GM19397 (cell line): Measurements from ENCODE around the gene SLC26A6.

Experiments used
- ATAC-seq: cut with Tn5 transposase; IDR thresholded peaks from one replicate; pipeline ENCODE4 v1.9.1; 2021; ENCODE audit warnings: mild to moderate bottlenecking, moderate library complexity; ENCODE audit not compliant: unreplicated experiment

Gene SLC26A6

GRCh38 chr3:48634661-48635221, 520 bp downstream of the SLC26A6 start:
- peak; percentile 17 for ATAC-seq

- ATAC-seq, result no peak
These were observed 1.5 kb downstream of the SLC26A6 start for GRCh38 chr3:48633743-48634142.

GRCh38 chr3:48633256-48633655, 2.0 kb downstream of the SLC26A6 start:
- no peak for ATAC-seq

GRCh38 chr3:48631516-48632448, 3.5 kb downstream of the SLC26A6 start:
- no peak for ATAC-seq

- no peak for ATAC-seq
These were observed 4.4 kb downstream of the SLC26A6 start for GRCh38 chr3:48630833-48631232.

GRCh38 chr3:48630407-48630806, 4.9 kb downstream of the SLC26A6 start:
- ATAC-seq, result no peak

GRCh38 chr3:48629894-48630293, 5.4 kb downstream of the SLC26A6 start:
- ATAC-seq, result no peak

GRCh38 chr3:48628277-48629017, 6.8 kb downstream of the SLC26A6 start:
- no peak for ATAC-seq

- ATAC-seq, result no peak
These were observed 9.7 kb downstream of the SLC26A6 start for GRCh38 chr3:48625600-48625999.

- ATAC-seq, result no peak
These were observed 10.5 kb downstream of the SLC26A6 start for GRCh38 chr3:48624767-48625166.

GRCh38 chr3:48623851-48624547, 11.3 kb downstream of the SLC26A6 start:
- ATAC-seq, result no peak

GRCh38 chr3:48621461-48621869, 13.8 kb downstream of the SLC26A6 start, which contains the start of gene TMEM89:
TMEM89 (minus strand) TSS chr3:48621769; CDS start chr3:48621756, 13 bp downstream.
- ATAC-seq, result no peak

- ATAC-seq, result no peak
These were observed 15.4 kb downstream of the SLC26A6 start for GRCh38 chr3:48619541-48620524.

GRCh38 chr3:48617559-48617958, 17.7 kb downstream of the SLC26A6 start:
- ATAC-seq, result no peak

- ATAC-seq, result no peak
These were observed 21.2 kb downstream of the SLC26A6 start for GRCh38 chr3:48614044-48614443.

- no peak for ATAC-seq
These were observed 23.0 kb downstream of the SLC26A6 start for GRCh38 chr3:48612309-48612708.

GRCh38 chr3:48609088-48610005, 25.9 kb downstream of the SLC26A6 start, which contains the start of gene UQCRC1:
UQCRC1 (minus strand) TSS chr3:48609646; CDS start chr3:48609620, 26 bp downstream.
- peak; percentile 96 for ATAC-seq

GRCh38 chr3:48607519-48607918, 27.7 kb downstream of the SLC26A6 start:
- no peak for ATAC-seq

GRCh38 chr3:48601622-48601994, 33.7 kb downstream of the SLC26A6 start:
- ATAC-seq, result no peak
